Astrocyte (in vitro differentiated cells and primary cell): ENCODE results near the gene SUGCT.

Experiments used
- EZH2 ChIP-seq: IDR thresholded peaks from 2 replicates; pipeline ENCODE4 v1.6.1; 2012; ENCODE audit warnings: mild to moderate bottlenecking, low read length, inconsistent platforms; ENCODE audit not compliant: insufficient read depth
- TF ChIP-seq, protein P1 (sequence below): IDR thresholded peaks from 2 replicates; pipeline ENCODE4 v1.5.1; 2011; ENCODE audit warnings: low read depth, mild to moderate bottlenecking, inconsistent platforms, low read length, moderate library complexity; ENCODE audit not compliant: insufficient read depth

DNA sequence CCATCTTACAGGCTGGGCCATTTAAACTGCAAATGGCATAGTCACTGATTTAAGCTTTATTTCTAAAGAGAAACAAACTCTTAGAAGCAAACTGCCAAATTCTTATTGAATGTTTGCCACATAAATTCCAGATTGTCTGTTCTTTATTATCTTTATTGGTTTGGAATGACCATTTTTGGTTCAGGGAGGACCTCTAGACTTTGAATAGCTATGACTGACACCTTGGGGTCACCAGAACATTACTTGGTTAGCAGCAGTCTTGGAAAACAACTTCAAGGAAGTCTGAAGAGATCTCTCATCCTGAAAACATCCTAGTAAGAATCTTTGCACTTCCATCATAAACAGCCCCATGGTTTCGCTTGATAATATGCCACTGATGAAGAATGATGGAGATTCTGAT lies 197.1 kb downstream of the SUGCT start:
- TF ChIP-seq, protein P1, sequence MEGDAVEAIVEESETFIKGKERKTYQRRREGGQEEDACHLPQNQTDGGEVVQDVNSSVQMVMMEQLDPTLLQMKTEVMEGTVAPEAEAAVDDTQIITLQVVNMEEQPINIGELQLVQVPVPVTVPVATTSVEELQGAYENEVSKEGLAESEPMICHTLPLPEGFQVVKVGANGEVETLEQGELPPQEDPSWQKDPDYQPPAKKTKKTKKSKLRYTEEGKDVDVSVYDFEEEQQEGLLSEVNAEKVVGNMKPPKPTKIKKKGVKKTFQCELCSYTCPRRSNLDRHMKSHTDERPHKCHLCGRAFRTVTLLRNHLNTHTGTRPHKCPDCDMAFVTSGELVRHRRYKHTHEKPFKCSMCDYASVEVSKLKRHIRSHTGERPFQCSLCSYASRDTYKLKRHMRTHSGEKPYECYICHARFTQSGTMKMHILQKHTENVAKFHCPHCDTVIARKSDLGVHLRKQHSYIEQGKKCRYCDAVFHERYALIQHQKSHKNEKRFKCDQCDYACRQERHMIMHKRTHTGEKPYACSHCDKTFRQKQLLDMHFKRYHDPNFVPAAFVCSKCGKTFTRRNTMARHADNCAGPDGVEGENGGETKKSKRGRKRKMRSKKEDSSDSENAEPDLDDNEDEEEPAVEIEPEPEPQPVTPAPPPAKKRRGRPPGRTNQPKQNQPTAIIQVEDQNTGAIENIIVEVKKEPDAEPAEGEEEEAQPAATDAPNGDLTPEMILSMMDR = no peak
- no peak for TF ChIP-seq EZH2
